GM06990 (cell line): Measurements from ENCODE around the gene COL27A1.

Experiments
- DNase-seq: peaks from one replicate; pipeline ENCODE4 v3.0.0-alpha.2; 2011; ENCODE audit not compliant: insufficient read length; ENCODE audit errors: extremely low read depth
- H3K27me3 ChIP-seq: replicated peaks from 2 replicates; pipeline ENCODE4 v1.6.0; 2011; ENCODE audit warnings: low read length; ENCODE audit not compliant: control insufficient read depth, insufficient read depth
- H3K36me3 ChIP-seq: 2 replicates; pipeline ENCODE4 v1.5.1; 2011; ENCODE audit warnings: low read length; ENCODE audit not compliant: control insufficient read depth, insufficient read depth
- H3K4me3 ChIP-seq: replicated peaks from 2 replicates; pipeline ENCODE4 v1.5.1; 2011; ENCODE audit warnings: low read depth, mild to moderate bottlenecking, control low read depth, low read length
- CTCF ChIP-seq: IDR thresholded peaks from 2 replicates; pipeline ENCODE4 v1.5.1; 2011; ENCODE audit warnings: low read length, control low read depth, mild to moderate bottlenecking, inconsistent platforms; ENCODE audit not compliant: insufficient read depth, poor library complexity, severe bottlenecking

COL27A1 gene

GRCh38 chr9:114348261-114348905, 193.0 kb downstream of the COL27A1 start:
- TF ChIP-seq CTCF = no peak
- Histone ChIP-seq H3K4me3 (no peak overlapping the region), H3K36me3 (peaks cover 61% of the 10 kb centered on the region), H3K27me3 (no peaks in the 10 kb centered on the region)
- DNase-seq = no peak

- no peaks in the 10 kb centered on the region for H3K27me3 ChIP-seq
- peak; percentile 74 for DNase-seq
- H3K36me3 ChIP-seq = peaks cover 56% of the 10 kb centered on the region
- TF ChIP-seq CTCF = no peak
- H3K4me3 ChIP-seq = no peak overlapping the region
These were observed 193.7 kb downstream of the COL27A1 start for GRCh38 chr9:114348906-114349482.

DNA sequence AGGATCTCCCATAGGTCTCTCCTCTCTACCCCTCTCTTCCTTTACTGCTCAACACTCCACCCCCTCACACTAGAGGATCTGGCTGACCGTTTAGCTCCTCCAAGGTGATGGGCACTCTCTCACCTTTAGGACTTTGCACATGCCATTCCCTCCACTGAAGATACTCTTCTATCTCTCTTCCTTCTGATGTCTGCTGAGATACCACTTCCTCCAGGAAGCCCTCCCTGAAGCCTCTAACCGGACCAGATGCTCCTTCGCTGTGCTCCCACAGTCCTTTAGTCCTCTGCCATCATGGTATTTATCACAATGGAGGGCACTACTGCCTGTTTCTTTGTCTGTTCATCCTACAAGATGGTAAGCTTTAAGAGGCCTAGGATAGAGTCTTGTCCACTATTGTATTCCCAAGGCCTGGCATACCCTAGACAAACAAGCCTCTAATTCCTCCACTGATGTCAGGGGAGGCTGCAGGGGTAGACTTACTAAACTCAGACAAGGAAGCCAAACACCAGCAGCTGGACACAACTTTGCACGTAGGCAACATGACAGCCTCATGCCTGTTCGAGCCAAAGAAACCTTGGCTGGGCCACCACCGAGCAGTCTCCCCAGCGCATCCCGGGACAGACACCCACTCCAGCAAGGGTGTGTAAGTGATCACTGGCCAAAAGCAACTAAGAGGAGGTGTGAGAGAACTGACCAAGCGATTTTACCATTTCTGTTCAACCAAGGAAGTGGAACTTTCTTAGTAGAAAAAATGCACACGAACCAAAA, 194.6 kb downstream of the COL27A1 start:
- Histone ChIP-seq H3K4me3 (no peak overlapping the region), H3K36me3 (peaks cover 48% of the 10 kb centered on the region), H3K27me3 (no peaks in the 10 kb centered on the region)
- no peak for TF ChIP-seq CTCF
- DNase-seq = no peak

DNA sequence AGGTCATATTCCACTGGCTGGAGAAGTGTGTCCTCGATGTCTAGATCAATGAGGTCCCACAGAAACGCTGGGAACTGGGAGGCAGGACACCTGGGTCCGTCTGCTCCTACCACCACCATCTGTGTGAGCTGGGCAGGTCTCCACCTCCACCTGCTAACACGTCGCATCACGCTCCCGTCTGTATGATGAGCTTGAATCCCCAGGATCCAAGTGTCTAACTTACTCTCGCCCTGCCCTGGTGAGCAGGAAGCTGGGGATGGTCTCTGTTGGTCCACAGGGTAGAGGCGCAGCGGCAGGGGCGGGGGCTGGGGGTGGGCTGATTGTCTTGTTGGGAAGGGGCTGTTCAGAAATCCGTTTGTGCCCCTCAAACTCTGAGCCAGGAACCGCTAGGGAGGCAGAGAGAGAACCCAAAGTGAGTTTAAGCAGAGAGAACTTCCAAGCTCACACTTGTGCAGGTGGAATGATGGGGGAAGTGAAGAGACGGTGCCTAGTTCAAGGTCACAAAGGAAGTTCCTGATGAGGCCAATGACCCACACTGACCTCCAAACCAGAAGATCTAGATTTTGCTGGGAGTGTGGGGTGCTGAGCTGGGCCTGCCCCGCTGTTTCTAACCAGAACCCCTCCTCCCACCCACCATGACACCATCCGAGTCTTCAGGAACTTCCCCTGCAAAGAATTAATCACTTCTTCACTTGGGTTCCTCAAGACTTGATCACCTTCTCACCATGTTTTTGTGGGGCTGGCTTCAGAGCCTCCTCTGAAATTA, 195.5 kb downstream of the COL27A1 start:
- no peak for TF ChIP-seq CTCF
- DNase-seq = no peak
- no peaks in the 10 kb centered on the region for H3K27me3 ChIP-seq
- no peak overlapping the region for H3K4me3 ChIP-seq
- peaks cover 47% of the 10 kb centered on the region for H3K36me3 ChIP-seq

DNA sequence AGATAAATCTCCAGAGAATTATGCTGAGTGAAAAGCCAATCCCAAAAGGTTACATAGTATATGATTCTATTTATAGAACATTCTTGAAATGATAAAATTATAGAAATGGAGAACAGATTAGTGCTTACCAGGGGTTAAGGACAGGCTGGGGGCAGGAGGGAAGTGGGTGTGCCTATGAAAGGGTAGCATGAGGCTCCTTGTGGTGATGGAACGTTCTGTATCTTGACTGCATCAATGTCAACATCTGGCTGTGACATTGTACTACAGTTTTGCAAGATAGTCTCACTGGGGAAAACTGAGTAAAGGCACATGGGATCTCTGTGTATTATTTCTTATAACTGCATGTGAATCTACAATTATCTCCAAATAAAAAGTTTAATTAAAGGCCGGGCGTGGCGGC, 196.6 kb downstream of the COL27A1 start:
- peaks cover 47% of the 10 kb centered on the region for H3K36me3 ChIP-seq
- H3K27me3 ChIP-seq = no peaks in the 10 kb centered on the region
- no peak for TF ChIP-seq CTCF
- DNase-seq = no peak
- H3K4me3 ChIP-seq = no peak overlapping the region
